HepG2 (cell line): ENCODE results near the gene SASS6. TPM values are rescaled to one million over a fixed set of nuclear protein-coding genes. Genes with fewer than 3 reads are reported as not detected.

ENCODE experiments used
- AHR ChIP-seq: IDR thresholded peaks from 2 replicates; pipeline ENCODE4 v1.6.1; 2018; ENCODE audit warnings: missing genetic modification reagents, missing compliant biosample characterization
- CENPX ChIP-seq: sonication (generic); formaldehyde crosslinking; IDR thresholded peaks from 2 replicates; pipeline ENCODE4 v1.9.0; 2021; ENCODE audit warnings: mild to moderate bottlenecking, missing genetic modification reagents, moderate library complexity
- FOXC1 ChIP-seq: sonication (generic); formaldehyde crosslinking; IDR thresholded peaks from 2 replicates; pipeline ENCODE4 v1.8.0; 2022; ENCODE audit warnings: mild to moderate bottlenecking, missing genetic modification reagents, borderline replicate concordance
- FOXK2 ChIP-seq: fragments of 450-650 bp; IDR thresholded peaks from 2 replicates; pipeline ENCODE4 v1.6.1; 2016
- MAFG ChIP-seq: sonication (generic); formaldehyde crosslinking; IDR thresholded peaks from 2 replicates; pipeline ENCODE4 v1.5.1; 2020; ENCODE audit warnings: mild to moderate bottlenecking, missing genetic modification reagents
- MIER3 ChIP-seq: IDR thresholded peaks from 2 replicates; pipeline ENCODE4 v1.6.1; 2016; ENCODE audit warnings: missing compliant biosample characterization, borderline replicate concordance
- NFIC ChIP-seq: IDR thresholded peaks from 2 replicates; pipeline ENCODE4 v1.6.1; 2012; ENCODE audit warnings: mild to moderate bottlenecking, low read length, inconsistent platforms
- NR2F6 ChIP-seq, 2 experiments: IDR thresholded peaks; 2 replicates each; pipeline ENCODE4 v1.6.1; 2016; ENCODE audit warnings: antibody characterized with exemption in 1 of 2, mild to moderate bottlenecking in 1 of 2
- PHF8 ChIP-seq: sonication (generic); formaldehyde crosslinking; IDR thresholded peaks from 2 replicates; pipeline ENCODE4 v1.5.0; 2020; ENCODE audit warnings: missing genetic modification reagents
- REST ChIP-seq, 2 experiments: IDR thresholded peaks; 2 replicates each; pipeline ENCODE4 v1.6.1; 2011 to 2012; ENCODE audit warnings: low read length in 2 of 2, borderline replicate concordance in 1 of 2, low read depth in 1 of 2, mild to moderate bottlenecking in 1 of 2, moderate library complexity in 1 of 2
- RORA ChIP-seq: sonication (generic); formaldehyde crosslinking; IDR thresholded peaks from 2 replicates; pipeline ENCODE4 v1.5.0; 2020; ENCODE audit warnings: mild to moderate bottlenecking, missing genetic modification reagents, moderate library complexity
- SP140L ChIP-seq: sonication (generic); formaldehyde crosslinking; IDR thresholded peaks from 2 replicates; pipeline ENCODE4 v1.4.0; 2020; ENCODE audit warnings: missing genetic modification reagents, borderline replicate concordance
- TFDP1 ChIP-seq: IDR thresholded peaks from 2 replicates; pipeline ENCODE4 v1.6.1; 2016; ENCODE audit warnings: missing compliant biosample characterization, missing genetic modification reagents, borderline replicate concordance
- ZBTB38 ChIP-seq: sonication (generic); formaldehyde crosslinking; IDR thresholded peaks from 2 replicates; pipeline ENCODE4 v1.5.1; 2020; ENCODE audit warnings: mild to moderate bottlenecking, missing genetic modification reagents
- ZNF10 ChIP-seq: sonication (generic); formaldehyde crosslinking; IDR thresholded peaks from 2 replicates; pipeline ENCODE4 v1.4.0; 2020; ENCODE audit warnings: mild to moderate bottlenecking, low read depth, missing genetic modification reagents, borderline replicate concordance
- ZNF17 ChIP-seq: sonication (generic); formaldehyde crosslinking; IDR thresholded peaks from 2 replicates; pipeline ENCODE4 v1.5.0; 2020; ENCODE audit warnings: mild to moderate bottlenecking, missing genetic modification reagents
- ZNF33A ChIP-seq: sonication (generic); formaldehyde crosslinking; IDR thresholded peaks from 2 replicates; pipeline ENCODE4 v1.5.1; 2020; ENCODE audit warnings: missing genetic modification reagents, mild to moderate bottlenecking, moderate library complexity, borderline replicate concordance
- ZNF556 ChIP-seq: sonication (generic); formaldehyde crosslinking; IDR thresholded peaks from 2 replicates; pipeline ENCODE4 v1.4.0; 2020; ENCODE audit warnings: mild to moderate bottlenecking, missing genetic modification reagents, borderline replicate concordance
- ZNF672 ChIP-seq: sonication (generic); formaldehyde crosslinking; IDR thresholded peaks from 2 replicates; pipeline ENCODE4 v1.8.1; 2022; ENCODE audit warnings: missing genetic modification reagents
- ZXDC ChIP-seq: sonication (generic); formaldehyde crosslinking; IDR thresholded peaks from 2 replicates; pipeline ENCODE4 v1.5.0; 2020; ENCODE audit warnings: mild to moderate bottlenecking, missing genetic modification reagents
- polyA plus RNA-seq, 8 experiments: library from polyadenylated mRNA; depleted of rRNA in 3 of 8; stranded (reverse) in 7 of 8; unstranded in 1 of 8; fragments of >200 nt; fragmentation: Illumina TruSeq in 4 of 8; extraction: Trizol in 4 of 8; gene quantifications; 2 replicates each; pipeline versions ENCODE4 v1.2.1 to v1.2.3, GENCODE V29; 2011 to 2016; ENCODE audit warnings: low read depth in 4 of 8, missing spikeins in 1 of 8, mixed read lengths in 1 of 8; ENCODE audit not compliant: insufficient read depth in 1 of 8
- total RNA-seq, 5 experiments: library from RNA; depleted of rRNA; stranded (reverse); fragments of >200 nt; fragmentation: Illumina TruSeq; extraction: Trizol; gene quantifications; 2 replicates each; pipeline ENCODE4 v1.2.3, GENCODE V29; 2016; ENCODE audit warnings: low read depth in 1 of 5
- TF ChIP-seq, protein P1 (sequence below), 2 experiments: fragments of 450-650 bp in 1 of 2; sonication (generic) in 1 of 2; formaldehyde crosslinking; IDR thresholded peaks; 2 replicates each; pipeline versions ENCODE4 v1.5.0 to v1.8.0; 2020 to 2022; ENCODE audit warnings: mild to moderate bottlenecking in 1 of 2, missing genetic modification reagents in 1 of 2

SASS6 gene
- total and polyA plus RNA-seq, 2 of the 13 experiments (the other 11 are each of a cell fraction or from before 2014, with no cell fraction given): 2.3 to 10.7 TPM

DNA sequence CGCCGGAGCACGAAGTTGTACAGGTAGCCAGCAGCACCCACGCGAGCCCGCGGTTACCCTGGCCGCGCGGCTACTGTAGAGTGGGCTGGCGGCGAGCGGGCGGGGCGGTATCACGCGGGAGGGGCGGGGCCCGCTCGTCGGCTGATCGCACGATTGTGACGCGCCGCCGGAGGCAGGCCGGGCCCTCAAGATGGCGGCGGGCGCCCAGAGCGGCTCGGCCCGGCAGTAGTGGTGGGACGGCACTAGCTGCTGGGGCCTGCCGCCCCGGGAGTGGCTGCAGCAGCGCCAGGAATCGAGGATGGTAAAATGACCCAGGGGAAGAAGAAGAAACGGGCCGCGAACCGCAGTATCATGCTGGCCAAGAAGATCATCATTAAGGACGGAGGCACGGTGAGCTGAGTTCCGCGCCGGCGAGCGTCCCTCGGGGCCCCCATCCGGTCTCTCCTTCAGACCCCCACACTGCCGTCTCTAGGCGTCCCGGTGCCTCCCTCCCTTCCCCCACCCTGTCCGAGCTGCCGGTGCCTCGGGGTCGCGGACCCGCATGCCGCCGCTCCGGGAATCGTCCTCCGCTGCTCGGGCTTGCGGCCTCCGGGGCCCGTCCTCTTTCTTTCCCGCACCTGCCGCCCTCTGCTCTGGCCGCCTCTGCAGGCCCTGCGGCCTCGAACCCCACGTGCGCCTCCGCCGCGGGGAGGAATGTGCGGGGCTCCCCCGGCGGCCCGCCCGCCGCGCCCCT is 94.6 kb downstream of the SASS6 start (continued):
- peak; percentile 56; the same call in 1 of the 2 replicates for TF ChIP-seq ZXDC (CRISPR knock-in tag)
- TF ChIP-seq ZBTB38 (CRISPR knock-in tag): peak; percentile 42; the same call in 1 of the 2 replicates
- TF ChIP-seq, protein P1, sequence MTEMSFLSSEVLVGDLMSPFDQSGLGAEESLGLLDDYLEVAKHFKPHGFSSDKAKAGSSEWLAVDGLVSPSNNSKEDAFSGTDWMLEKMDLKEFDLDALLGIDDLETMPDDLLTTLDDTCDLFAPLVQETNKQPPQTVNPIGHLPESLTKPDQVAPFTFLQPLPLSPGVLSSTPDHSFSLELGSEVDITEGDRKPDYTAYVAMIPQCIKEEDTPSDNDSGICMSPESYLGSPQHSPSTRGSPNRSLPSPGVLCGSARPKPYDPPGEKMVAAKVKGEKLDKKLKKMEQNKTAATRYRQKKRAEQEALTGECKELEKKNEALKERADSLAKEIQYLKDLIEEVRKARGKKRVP (CRISPR knock-in tag; IDR thresholded peaks at IDR 0.05): no peak
- TF ChIP-seq MAFG (CRISPR knock-in tag): no peak
- TF ChIP-seq CENPX (CRISPR knock-in tag): no peak
- TF ChIP-seq MIER3: no peak; the same call in 1 of the 2 replicates
- TF ChIP-seq ZNF17 (CRISPR knock-in tag): no peak
- no peak for TF ChIP-seq TFDP1 (CRISPR knock-in tag)
- peak; percentile 85; the same call in 1 of the 2 replicates for TF ChIP-seq FOXC1 (CRISPR knock-in tag)
- TF ChIP-seq PHF8 (CRISPR knock-in tag): peak; percentile 90
- 0 out of 2 replicates have a peak, but pooled peaks have one; percentile 12 for TF ChIP-seq ZNF672 (CRISPR knock-in tag)
- TF ChIP-seq ZNF10 (CRISPR knock-in tag): no peak
- no peak for TF ChIP-seq ZNF33A (CRISPR knock-in tag)
- no peak for TF ChIP-seq NFIC
- no peak for TF ChIP-seq RORA (CRISPR knock-in tag)
- TF ChIP-seq AHR (CRISPR knock-in tag): peak; percentile 91; the same call in 1 of the 2 replicates
- no peak for TF ChIP-seq FOXK2
- peak in 1 of 2 experiments; percentile 77; a peak in 1 of 4 replicates for TF ChIP-seq REST (IDR thresholded peaks at IDR 0.05; ENCODE audit: borderline replicate concordance in 1 of 2, low read depth in 1 of 2, low read length in 2 of 2)
- TF ChIP-seq ZNF556 (CRISPR knock-in tag): no peak
- no peak for TF ChIP-seq NR2F6 (IDR thresholded peaks at IDR 0.05)
- peak; percentile 9; the same call in 1 of the 2 replicates for TF ChIP-seq NR2F6 (CRISPR knock-in tag; IDR thresholded peaks at IDR 0.05)
- TF ChIP-seq SP140L (CRISPR knock-in tag): 0 out of 2 replicates have a peak, but pooled peaks have one; percentile 7
